Measurements from ENCODE around the gene KRTAP5-4. TPM values are rescaled to one million over a fixed set of nuclear protein-coding genes. Genes with fewer than 3 reads are reported as not detected.
"Not testable (repeated sequence)": the region's sequence is repeated elsewhere in the genome, so short reads cannot be mapped to it uniquely, and the experiment has no call there.

Gene KRTAP5-4
- total RNA-seq, 1 experiment from 2014 or later = not detected

- peaks cover 76% of the 10 kb centered on the region for H3K27me3 Mint-ChIP-seq (ENCODE audit: insufficient read depth, unreplicated experiment)
- TF ChIP-seq CTCF (IDR thresholded peaks at IDR 0.05; ENCODE audit: unreplicated experiment) = no peak
- intact Hi-C loops (cut with micrococcal nuclease) = no loop called here
Observed at GRCh38 chr11:1618231-1618630, 3.7 kb downstream of the KRTAP5-4 start.

GRCh38 chr11:1608363-1608762, 13.6 kb downstream of the KRTAP5-4 start, which contains the start of gene KRTAP5-3:
Gene KRTAP5-3, minus strand, starts transcription at chr11:1608463. Its CDS starts 78 bp downstream, at chr11:1608385.
- no peaks in the 10 kb centered on the region for H3K4me1 Mint-ChIP-seq (ENCODE audit: insufficient read depth, unreplicated experiment)
- H3K27ac Mint-ChIP-seq (ENCODE audit: low read depth, unreplicated experiment) = no peak within 1 kb of the TSS
- peaks cover 44% of the 10 kb centered on the region for H3K27me3 Mint-ChIP-seq (ENCODE audit: insufficient read depth, unreplicated experiment)
- peaks cover 6% of the 10 kb centered on the region for H3K36me3 Mint-ChIP-seq (ENCODE audit: insufficient read depth, unreplicated experiment)
- BruUV-seq (replicated peaks) = no TSS peak
- ChIA-PET CTCF (interaction anchor here (1.1 to 1.2 kb wide), 2 partner anchors 13 to 46 kb away, joined by 3 to 4 read pairs; no protein-coding TSS in a partner anchor), POLR2A (no interaction called here)
- intact Hi-C loops (cut with micrococcal nuclease) = no loop called here
- no peak for TF ChIP-seq CTCF (IDR thresholded peaks at IDR 0.05; ENCODE audit: unreplicated experiment)
- DNase-seq (ENCODE audit: unreplicated experiment) = no peak
- no peak within 1 kb of the TSS for H3K4me3 Mint-ChIP-seq (ENCODE audit: unreplicated experiment)
- H3K9me3 Mint-ChIP-seq (ENCODE audit: unreplicated experiment) = no peaks in the 10 kb centered on the region

More at GRCh38 chr11:1618231-1618630, 3.7 kb downstream of the KRTAP5-4 start:
- ChIA-PET POLR2A (interaction anchor here (0.6 kb wide), 1 partner anchor 8 kb away, joined by 3 read pairs; no protein-coding TSS in a partner anchor), CTCF (interaction anchor here (0.8 to 1.0 kb wide), 5 partner anchors 10 to 43 kb away, joined by 3 to 7 read pairs (median 3); no protein-coding TSS in a partner anchor)
- BruUV-seq (replicated peaks) = no TSS peak
- Mint-ChIP-seq H3K9me3 (ENCODE audit: unreplicated experiment) (no peaks in the 10 kb centered on the region), H3K27ac (ENCODE audit: low read depth, unreplicated experiment) (no peak overlapping the region), H3K36me3 (ENCODE audit: insufficient read depth, unreplicated experiment) (no peaks in the 10 kb centered on the region), H3K4me3 (ENCODE audit: unreplicated experiment) (no peak overlapping the region), H3K4me1 (ENCODE audit: insufficient read depth, unreplicated experiment) (no peaks in the 10 kb centered on the region)
- no peak for DNase-seq (ENCODE audit: unreplicated experiment)

- H3K4me3 Mint-ChIP-seq (ENCODE audit: unreplicated experiment); BruUV-seq (replicated peaks); intact Hi-C loops (cut with micrococcal nuclease); H3K36me3 Mint-ChIP-seq (ENCODE audit: insufficient read depth, unreplicated experiment); DNase-seq (ENCODE audit: unreplicated experiment); H3K9me3 Mint-ChIP-seq (ENCODE audit: unreplicated experiment); H3K27ac Mint-ChIP-seq (ENCODE audit: low read depth, unreplicated experiment); POLR2A ChIA-PET; H3K4me1 Mint-ChIP-seq (ENCODE audit: insufficient read depth, unreplicated experiment): not testable (repeated sequence)
- CTCF ChIA-PET = interaction anchor here (1.2 kb wide), 1 partner anchor 13 kb away, joined by 3 read pairs; no protein-coding TSS in a partner anchor
- peaks cover 48% of the 10 kb centered on the region for H3K27me3 Mint-ChIP-seq (ENCODE audit: insufficient read depth, unreplicated experiment)
Observed at GRCh38 chr11:1607901-1608300, 14.0 kb downstream of the KRTAP5-4 start.

GRCh38 chr11:1607156-1607845, 14.6 kb downstream of the KRTAP5-4 start:
- H3K4me3 Mint-ChIP-seq (ENCODE audit: unreplicated experiment); POLR2A ChIA-PET; DNase-seq (ENCODE audit: unreplicated experiment); H3K4me1 Mint-ChIP-seq (ENCODE audit: insufficient read depth, unreplicated experiment); H3K36me3 Mint-ChIP-seq (ENCODE audit: insufficient read depth, unreplicated experiment); BruUV-seq (replicated peaks); H3K9me3 Mint-ChIP-seq (ENCODE audit: unreplicated experiment); intact Hi-C loops (cut with micrococcal nuclease); H3K27ac Mint-ChIP-seq (ENCODE audit: low read depth, unreplicated experiment): not testable (repeated sequence)
- CTCF ChIA-PET = interaction anchor here (1.2 kb wide), 1 partner anchor 12 kb away, joined by 3 read pairs; no protein-coding TSS in a partner anchor
- peaks cover 54% of the 10 kb centered on the region for H3K27me3 Mint-ChIP-seq (ENCODE audit: insufficient read depth, unreplicated experiment)

- DNase-seq (ENCODE audit: unreplicated experiment); H3K27ac Mint-ChIP-seq (ENCODE audit: low read depth, unreplicated experiment); intact Hi-C loops (cut with micrococcal nuclease); H3K4me1 Mint-ChIP-seq (ENCODE audit: insufficient read depth, unreplicated experiment); H3K9me3 Mint-ChIP-seq (ENCODE audit: unreplicated experiment); BruUV-seq (replicated peaks); H3K36me3 Mint-ChIP-seq (ENCODE audit: insufficient read depth, unreplicated experiment); POLR2A ChIA-PET; H3K4me3 Mint-ChIP-seq (ENCODE audit: unreplicated experiment): not testable (repeated sequence)
- H3K27me3 Mint-ChIP-seq (ENCODE audit: insufficient read depth, unreplicated experiment) = peaks cover 67% of the 10 kb centered on the region
- CTCF ChIA-PET = interaction anchor here (1.4 kb wide), 1 partner anchor 11 kb away, joined by 9 read pairs; no protein-coding TSS in a partner anchor
Observed at GRCh38 chr11:1605923-1606322, 16.0 kb downstream of the KRTAP5-4 start.
